ENCODE results near the gene TXNIP. TPM values are rescaled to one million over a fixed set of nuclear protein-coding genes. Genes with fewer than 3 reads are reported as not detected.

TXNIP gene
- total RNA-seq, 2 donors from 2014 or later = 618 to 736 TPM

DNA sequence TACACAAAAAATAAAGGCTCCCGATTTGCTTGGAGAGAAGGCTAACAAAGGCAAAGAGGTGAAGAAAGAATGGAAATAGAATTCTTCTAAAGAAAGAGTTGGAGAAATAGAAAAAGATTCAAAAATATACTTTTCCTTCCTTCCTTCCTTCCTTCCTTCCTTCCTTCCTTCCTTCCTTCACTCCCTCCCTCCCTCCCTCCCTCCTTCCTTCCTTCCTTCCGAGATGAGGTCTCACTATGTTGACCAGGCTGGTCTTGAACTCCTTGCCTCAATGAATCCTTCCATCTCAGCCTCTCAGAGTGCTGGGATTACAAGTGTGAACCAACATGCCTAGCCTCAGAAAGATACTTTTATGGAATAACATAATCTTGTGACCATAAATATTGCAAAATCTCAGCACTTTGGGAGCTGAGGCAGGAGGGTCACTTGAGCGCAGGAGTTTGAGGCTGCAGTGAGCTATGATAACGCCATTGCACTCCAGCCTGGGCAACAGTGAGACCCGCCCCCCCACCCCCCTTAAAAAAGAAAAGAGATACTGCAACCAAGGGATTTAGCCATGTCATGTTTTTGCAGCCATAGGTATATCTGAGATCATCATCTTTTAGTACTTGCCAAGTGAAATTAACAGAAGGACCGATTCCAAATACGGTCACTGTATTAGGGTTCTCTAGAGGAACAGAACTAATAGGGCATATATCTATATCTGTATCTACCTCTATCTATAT lies 26.2 kb upstream of the TXNIP start:
- WGBS = 69% methylated on average over 7 of the region's 7 CpGs

GRCh38 chr1:146021622-146022402 lies 25.4 kb upstream of the TXNIP start, which contains the start of gene HJV:
HJV (minus strand) TSS chr1:146021735; CDS start chr1:146020231, 1,504 bp downstream.
- intact Hi-C loops (cut with DNase I) = loop anchor here (5.0 kb wide), 1 partner anchor 110 kb away; the partner anchor contains the start of gene ITGA10
- WGBS = 69% methylated on average over 5 of the region's 5 CpGs
- no peak for TF ChIP-seq POLR2A (IDR thresholded peaks at IDR 0.05)
- no peak for TF ChIP-seq POLR2AphosphoS5 (IDR thresholded peaks at IDR 0.05)
- no peak for TF ChIP-seq CTCF (IDR thresholded peaks at IDR 0.05)
- DNase-seq (ENCODE audit: low spot score) = no peak
- no peaks in the 10 kb centered on the region for H3K4me1 ChIP-seq (replicated peaks)
- H3K27me3 ChIP-seq (replicated peaks; ENCODE audit: insufficient read depth) = no peaks in the 10 kb centered on the region
- no peak within 1 kb of the TSS for H3K27ac ChIP-seq
- no peak within 1 kb of the TSS for H3K4me3 ChIP-seq
- H3K9me3 ChIP-seq = no peaks in the 10 kb centered on the region
- H3K36me3 ChIP-seq = no peaks in the 10 kb centered on the region

More for the DNA sequence above, 26.2 kb upstream of the TXNIP start:
- no peak for DNase-seq (ENCODE audit: low spot score)
- Histone ChIP-seq H3K36me3 (no peaks in the 10 kb centered on the region), H3K4me1 (replicated peaks) (no peaks in the 10 kb centered on the region), H3K27ac (no peak overlapping the region), H3K4me3 (no peak overlapping the region), H3K9me3 (no peaks in the 10 kb centered on the region), H3K27me3 (replicated peaks; ENCODE audit: insufficient read depth) (no peaks in the 10 kb centered on the region)
- intact Hi-C loops (cut with DNase I) = loop anchor here (5.0 kb wide), 1 partner anchor 110 kb away; the partner anchor contains the start of gene ITGA10
- TF ChIP-seq POLR2A (IDR thresholded peaks at IDR 0.05) (no peak), POLR2AphosphoS5 (IDR thresholded peaks at IDR 0.05) (no peak), CTCF (IDR thresholded peaks at IDR 0.05) (no peak)

DNA sequence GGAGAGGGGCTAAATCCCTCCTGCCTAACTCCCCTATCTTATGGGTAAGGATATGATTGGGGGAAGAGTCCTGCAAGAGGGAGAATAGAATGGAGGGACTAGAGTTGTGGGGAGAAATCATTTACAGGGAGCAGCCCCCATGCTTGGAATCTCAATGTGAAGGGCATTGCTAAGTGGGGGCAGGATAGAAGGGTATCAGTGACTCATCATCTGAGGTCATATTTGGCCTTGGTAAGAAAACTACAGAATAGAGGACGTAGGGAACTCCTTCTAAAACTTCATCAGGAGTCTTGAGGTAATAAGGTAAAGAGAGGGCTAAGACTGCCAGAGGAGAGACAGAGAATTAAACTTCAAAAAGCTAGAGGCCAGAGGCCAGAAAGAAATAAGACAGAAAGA lies 24.7 kb upstream of the TXNIP start:
- Histone ChIP-seq H3K9me3 (no peaks in the 10 kb centered on the region), H3K4me3 (no peak overlapping the region), H3K27me3 (replicated peaks; ENCODE audit: insufficient read depth) (no peaks in the 10 kb centered on the region), H3K36me3 (no peaks in the 10 kb centered on the region), H3K4me1 (replicated peaks) (no peaks in the 10 kb centered on the region), H3K27ac (no peak overlapping the region)
- WGBS = 69% methylated on average over 1 of the region's 1 CpG
- TF ChIP-seq POLR2AphosphoS5 (IDR thresholded peaks at IDR 0.05) = no peak
- no peak for DNase-seq (ENCODE audit: low spot score)
- intact Hi-C loops (cut with DNase I) = loop anchor here (5.0 kb wide), 1 partner anchor 109 kb away; the partner anchor contains the start of gene ITGA10

GRCh38 chr1:146020058-146021049 lies 24.0 kb upstream of the TXNIP start:
- TF ChIP-seq CTCF (IDR thresholded peaks at IDR 0.05) = no peak
- TF ChIP-seq POLR2AphosphoS5 (IDR thresholded peaks at IDR 0.05) = no peak
- TF ChIP-seq POLR2A (IDR thresholded peaks at IDR 0.05) = no peak
- no peak overlapping the region for H3K4me3 ChIP-seq
- H3K36me3 ChIP-seq = no peaks in the 10 kb centered on the region
- intact Hi-C loops (cut with DNase I) = loop anchor here (5.0 kb wide), 1 partner anchor 108 kb away; the partner anchor contains the start of gene ITGA10
- H3K4me1 ChIP-seq (replicated peaks) = no peaks in the 10 kb centered on the region
- H3K9me3 ChIP-seq = no peaks in the 10 kb centered on the region
- WGBS = 83% methylated on average over 4 of the region's 4 CpGs
- DNase-seq (ENCODE audit: low spot score) = no peak
- no peaks in the 10 kb centered on the region for H3K27me3 ChIP-seq (replicated peaks; ENCODE audit: insufficient read depth)
- no peak overlapping the region for H3K27ac ChIP-seq

Measured in prostate gland (tissue), 2 donors.